OCI-LY7 (cell line): ENCODE data around the gene ACAP3.

ENCODE experiments used
- EZH2phosphoT487 ChIP-seq: fragments of 200-600 bp; sonication (generic); IDR thresholded peaks from 2 replicates; pipeline ENCODE4 v1.6.1; 2018; ENCODE audit warnings: low read depth, borderline replicate concordance, mild to moderate bottlenecking, mixed run types, antibody characterized with exemption, low read length, moderate library complexity, mixed read lengths
- TF ChIP-seq, protein P1 (sequence below): fragments of 200-600 bp; sonication (generic); conservative IDR thresholded peaks from 2 replicates; pipeline ENCODE4 v1.5.1; 2014; ENCODE audit warnings: mild to moderate bottlenecking, antibody characterized with exemption, low read length, moderate library complexity, mixed read lengths

DNA sequence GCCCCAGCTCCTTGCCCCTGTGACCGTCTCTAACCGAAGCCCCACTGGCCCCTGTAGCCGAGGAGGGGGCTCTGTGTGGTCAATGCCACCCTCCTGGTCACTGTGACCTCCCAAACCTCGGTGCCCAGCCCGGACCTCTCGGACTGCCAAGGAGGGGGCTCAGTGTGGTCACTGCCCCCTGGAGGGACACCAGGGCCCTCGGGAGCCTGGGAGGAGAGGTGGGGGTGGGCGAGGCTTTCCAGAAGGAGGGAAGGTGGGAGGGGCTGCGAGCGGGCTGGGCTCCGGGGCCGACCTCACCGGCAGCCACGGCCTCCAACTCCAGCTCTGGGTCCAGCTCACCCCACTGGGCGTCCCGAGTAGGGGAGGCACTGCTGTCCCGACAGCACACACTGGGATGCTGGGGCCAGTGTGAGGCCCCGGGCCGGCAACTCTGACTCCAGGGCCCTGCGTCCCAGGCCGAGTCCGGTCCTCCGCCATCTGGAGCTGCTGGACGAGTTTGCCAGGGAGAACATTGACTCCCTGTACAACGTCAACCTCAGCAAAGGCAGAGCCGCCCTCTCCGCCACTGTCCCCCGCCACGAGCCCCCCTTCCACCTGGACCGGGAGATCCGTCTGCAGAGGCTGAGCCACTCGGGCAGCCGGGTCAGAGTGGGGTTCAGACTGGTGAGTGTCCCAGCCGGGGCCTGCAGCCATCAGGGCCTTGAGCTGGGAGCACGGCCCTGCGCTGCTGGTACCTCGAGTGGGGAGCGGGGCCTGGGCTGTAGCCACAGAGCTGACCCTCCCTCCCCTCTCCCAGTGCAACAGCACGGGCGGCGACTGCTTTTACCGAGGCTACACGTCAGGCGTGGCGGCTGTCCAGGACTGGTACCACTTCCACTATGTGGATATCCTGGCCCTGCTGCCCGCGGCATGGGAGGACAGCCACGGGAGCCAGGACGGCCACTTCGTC, 21.1 kb downstream of the ACAP3 start:
- TF ChIP-seq, protein P1, sequence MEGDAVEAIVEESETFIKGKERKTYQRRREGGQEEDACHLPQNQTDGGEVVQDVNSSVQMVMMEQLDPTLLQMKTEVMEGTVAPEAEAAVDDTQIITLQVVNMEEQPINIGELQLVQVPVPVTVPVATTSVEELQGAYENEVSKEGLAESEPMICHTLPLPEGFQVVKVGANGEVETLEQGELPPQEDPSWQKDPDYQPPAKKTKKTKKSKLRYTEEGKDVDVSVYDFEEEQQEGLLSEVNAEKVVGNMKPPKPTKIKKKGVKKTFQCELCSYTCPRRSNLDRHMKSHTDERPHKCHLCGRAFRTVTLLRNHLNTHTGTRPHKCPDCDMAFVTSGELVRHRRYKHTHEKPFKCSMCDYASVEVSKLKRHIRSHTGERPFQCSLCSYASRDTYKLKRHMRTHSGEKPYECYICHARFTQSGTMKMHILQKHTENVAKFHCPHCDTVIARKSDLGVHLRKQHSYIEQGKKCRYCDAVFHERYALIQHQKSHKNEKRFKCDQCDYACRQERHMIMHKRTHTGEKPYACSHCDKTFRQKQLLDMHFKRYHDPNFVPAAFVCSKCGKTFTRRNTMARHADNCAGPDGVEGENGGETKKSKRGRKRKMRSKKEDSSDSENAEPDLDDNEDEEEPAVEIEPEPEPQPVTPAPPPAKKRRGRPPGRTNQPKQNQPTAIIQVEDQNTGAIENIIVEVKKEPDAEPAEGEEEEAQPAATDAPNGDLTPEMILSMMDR, result no peak
- TF ChIP-seq EZH2phosphoT487, result no peak
